Limb (tissue), 2 donors: Measurements from ENCODE around the gene CES4A.
"Not testable (repeated sequence)": the region's sequence is repeated elsewhere in the genome, so short reads cannot be mapped to it uniquely, and the experiment has no call there.

ENCODE experiments used
- DNase-seq, 2 donors: peaks; one replicate each; pipeline ENCODE4 v3.0.0-alpha.2; 2016; ENCODE audit errors: extremely low spot score in 2 of 2

Gene CES4A

DNA sequence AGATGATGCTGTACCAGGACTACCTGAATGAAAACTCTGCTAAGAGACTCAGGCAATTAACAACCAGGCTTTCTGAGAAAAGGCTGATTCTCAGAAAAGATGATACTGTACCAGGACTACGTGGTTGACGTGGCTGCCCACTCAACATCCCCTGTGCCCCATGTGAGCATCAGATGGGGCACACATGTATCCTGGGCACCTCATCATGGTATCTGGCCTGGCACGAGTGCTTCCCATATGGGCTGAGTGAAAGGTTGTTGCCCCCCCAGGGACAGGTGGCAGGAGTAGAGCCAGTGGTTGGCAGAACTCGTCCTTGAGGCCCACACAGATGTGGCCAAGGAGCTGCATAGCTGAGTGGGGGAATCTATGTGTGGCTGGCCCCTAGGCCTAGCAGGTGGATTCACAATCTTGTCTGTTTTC lies 3.5 kb upstream of the CES4A start:
- DNase-seq, result no peak

GRCh38 chr16:66986559-66986958 lies 1.8 kb upstream of the CES4A start:
- DNase-seq, result no peak

GRCh38 chr16:66991545-66992077 lies 3.2 kb downstream of the CES4A start:
- DNase-seq, result no peak

DNA sequence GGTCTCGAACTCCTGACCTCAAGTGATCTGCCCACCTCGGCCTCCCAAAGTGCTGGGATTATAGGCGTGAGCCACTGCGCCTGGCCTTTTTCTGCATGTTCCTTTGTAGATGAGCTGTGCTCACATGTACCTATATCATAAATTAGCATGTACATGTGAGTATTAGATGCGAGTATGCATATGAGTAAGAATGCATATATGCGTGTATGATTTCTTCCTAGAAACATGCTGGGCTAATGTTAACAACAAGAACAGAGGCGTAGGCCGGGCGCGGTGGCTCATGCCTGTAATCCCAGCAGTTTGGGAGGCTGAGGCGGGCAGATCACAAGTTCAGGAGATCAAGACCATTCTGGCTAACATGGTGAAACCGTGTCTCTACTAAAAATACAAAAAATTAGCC lies 5.2 kb downstream of the CES4A start:
- not testable (repeated sequence) for DNase-seq

DNA sequence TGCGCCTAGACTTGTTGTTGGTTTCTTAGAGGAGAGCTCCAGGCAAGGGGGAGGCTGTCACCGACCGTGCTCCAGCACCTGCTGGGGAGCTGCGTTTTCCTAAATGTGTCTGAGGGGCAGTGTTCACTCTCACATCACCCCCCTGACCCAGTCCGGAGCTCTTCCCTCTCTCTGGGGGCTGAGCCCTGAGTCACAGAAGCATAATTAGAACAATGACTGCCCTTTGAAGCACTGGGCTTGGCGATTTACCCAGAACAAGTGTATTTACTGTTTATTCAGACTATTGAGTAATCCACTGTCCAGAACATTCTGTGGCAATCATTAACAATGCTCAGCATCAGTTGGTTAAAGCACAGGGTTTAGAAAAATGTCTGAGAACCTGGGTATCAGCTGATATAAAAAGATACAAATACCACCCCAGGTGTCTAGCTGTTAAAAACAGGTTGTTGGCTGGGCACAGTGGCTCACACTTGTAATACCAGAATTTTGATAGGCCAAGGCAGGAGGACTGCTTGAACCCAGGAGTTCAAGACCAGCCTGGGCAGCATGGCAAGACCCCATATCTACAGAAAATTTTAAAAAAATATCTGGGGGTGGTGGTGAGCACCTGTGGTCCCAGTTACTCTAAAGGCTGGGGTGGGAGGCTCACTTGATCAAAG lies 8.1 kb downstream of the CES4A start:
- DNase-seq, result no peak

DNA sequence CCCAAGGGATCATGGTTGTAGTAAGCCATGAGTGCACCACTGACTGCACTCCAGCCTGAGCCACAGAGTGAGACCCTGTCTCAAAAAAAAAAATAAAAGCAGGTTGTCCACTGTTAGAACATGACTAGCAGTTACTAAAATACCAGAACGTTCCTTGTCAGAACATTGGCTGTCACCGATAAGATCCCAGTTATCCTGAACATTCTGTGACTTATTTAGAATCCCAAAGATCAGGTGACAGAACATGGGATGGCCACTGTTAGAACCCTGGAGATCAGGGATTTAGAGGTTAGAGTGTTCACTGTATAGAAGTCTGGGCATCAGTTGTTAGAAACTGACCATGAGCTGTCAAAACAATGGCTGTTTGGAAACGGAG lies 8.6 kb downstream of the CES4A start:
- no peak for DNase-seq

DNA sequence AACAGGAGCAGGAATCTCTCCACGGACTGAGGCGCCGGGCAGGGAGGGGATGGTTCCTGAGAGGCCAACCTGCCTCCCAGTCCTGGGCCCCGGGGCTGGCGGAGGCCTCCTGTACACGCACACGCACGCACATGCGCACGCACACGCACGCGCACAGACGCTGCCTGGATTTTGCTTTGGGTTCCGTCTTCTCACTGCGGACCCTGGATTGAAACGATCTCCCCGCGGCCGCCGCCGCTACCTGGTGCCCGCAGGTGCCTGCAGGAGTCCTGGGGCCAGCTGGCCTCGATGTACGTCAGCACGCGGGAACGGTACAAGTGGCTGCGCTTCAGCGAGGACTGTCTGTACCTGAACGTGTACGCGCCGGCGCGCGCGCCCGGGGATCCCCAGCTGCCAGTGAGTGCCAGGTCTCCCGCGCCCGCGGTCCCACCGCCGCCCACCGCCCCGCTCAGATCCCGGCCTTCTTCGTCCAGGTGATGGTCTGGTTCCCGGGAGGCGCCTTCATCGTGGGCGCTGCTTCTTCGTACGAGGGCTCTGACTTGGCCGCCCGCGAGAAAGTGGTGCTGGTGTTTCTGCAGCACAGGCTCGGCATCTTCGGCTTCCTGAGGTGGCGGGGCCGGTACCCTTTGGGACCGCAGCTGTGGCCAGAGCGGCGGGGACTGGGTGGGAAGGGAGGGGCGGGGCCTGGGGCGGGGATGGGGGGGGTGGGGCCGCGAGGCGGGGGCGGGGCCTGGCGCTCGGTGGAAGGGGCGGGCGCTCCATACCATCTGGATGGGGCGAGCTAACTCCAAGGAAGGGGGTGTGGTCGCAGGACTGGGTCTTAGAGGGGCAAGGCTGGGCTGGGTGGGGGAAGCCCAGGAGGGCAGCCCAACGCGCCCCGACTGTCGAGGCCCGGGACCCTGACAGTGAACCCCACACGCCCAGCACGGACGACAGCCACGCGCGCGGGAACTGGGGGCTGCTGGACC lies 12.3 kb downstream of the CES4A start:
- peak; percentile 34 to 80 for DNase-seq

GRCh38 chr16:67001726-67002125 lies 13.3 kb downstream of the CES4A start:
- no peak for DNase-seq

DNA sequence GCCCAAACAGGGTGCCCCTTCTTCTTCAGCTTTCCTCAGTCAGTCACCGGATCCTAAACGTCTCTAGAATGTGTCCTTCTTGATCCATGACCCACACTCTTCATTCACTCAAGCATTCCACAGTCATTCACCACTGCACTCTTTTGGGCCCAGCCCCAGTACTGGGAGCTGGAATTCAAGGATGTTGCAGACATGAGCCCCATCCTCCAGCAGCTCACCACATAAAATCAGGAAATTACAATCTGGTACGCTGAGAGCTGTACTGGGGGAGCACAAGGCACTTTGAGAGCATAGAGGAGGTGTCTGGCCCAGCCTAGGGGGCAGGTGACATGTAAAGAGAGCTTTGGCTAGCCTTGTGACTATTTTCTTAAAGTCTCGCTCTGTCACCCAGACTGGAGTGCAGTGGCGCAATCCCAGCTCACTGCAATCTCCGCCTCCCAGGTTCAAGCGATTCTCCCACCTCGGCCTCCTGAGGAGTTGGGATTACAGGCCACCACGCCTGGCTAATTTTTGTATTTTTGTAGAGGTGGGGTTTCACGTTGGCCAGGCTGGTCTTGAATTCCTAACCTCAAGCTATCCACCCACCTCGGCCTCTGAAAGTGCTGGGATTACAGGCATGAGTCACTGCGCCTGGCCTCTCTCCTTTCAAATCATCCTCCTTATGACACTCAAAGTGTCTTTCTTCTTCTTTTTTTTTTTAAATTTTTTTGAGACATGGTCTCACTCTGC lies 18.7 kb downstream of the CES4A start:
- DNase-seq, result no peak

DNA sequence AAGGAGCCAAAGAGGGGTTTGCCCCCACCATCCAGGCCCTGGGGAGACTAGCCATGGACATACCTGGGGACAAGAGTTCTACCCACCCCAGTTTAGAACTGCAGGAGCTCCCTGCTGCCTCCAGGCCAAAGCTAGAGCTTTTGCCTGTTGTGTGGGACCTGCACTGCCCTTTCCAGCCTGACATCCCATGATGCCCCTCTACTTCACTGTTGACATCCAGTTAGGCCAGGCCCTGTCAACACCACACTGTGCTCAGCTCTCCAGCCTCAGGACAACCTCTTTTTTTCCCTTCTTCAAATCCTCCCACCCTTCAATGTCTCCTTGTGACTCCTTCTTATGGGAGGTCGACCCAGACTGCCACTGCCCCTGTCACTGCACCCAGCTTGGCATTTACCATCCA lies 20.8 kb downstream of the CES4A start:
- DNase-seq, result no peak

- no peak for DNase-seq
Measured at GRCh38 chr16:67011274-67011673, 22.9 kb downstream of the CES4A start.

GRCh38 chr16:67013233-67013822 lies 24.9 kb downstream of the CES4A start:
- peak; percentile 43 to 67 for DNase-seq

- peak; percentile 76 to 92 for DNase-seq
Measured at GRCh38 chr16:67013823-67014633, 25.6 kb downstream of the CES4A start.

DNA sequence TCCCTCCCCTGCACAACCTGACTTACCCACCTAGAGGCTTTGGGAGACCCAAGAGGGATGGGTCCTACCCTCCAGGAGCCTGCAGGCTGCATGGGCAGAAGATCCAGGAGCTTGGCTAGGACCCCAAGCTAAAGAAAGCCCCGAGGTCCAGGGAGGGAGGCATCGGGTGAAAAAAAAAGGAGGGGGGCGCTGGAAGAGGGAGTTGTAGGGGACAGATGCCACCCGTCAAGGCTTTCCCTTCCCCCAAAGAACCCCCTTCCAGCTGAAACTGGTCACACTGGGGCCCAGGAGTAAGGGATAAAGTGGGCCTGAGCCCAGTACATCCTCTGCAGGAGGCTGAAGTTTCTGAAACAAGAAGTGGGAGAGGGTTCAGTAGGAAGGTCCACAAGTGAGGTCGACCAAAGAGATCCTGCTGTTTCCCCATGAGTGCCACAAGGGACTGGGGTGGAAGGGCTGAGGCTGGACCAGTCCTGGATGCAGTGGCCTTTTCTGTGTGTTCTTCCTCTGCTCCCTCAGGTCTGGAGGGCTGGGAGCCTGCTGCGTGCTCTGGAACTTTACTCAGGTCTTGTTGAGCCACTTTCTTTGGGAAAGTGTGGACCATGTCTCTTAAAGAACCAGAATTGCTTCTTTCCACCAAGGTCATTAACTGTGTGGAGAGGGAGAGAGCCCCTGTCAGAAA lies 26.4 kb downstream of the CES4A start:
- DNase-seq, result no peak

GRCh38 chr16:67015313-67015731 lies 26.9 kb downstream of the CES4A start:
- DNase-seq, result no peak

DNA sequence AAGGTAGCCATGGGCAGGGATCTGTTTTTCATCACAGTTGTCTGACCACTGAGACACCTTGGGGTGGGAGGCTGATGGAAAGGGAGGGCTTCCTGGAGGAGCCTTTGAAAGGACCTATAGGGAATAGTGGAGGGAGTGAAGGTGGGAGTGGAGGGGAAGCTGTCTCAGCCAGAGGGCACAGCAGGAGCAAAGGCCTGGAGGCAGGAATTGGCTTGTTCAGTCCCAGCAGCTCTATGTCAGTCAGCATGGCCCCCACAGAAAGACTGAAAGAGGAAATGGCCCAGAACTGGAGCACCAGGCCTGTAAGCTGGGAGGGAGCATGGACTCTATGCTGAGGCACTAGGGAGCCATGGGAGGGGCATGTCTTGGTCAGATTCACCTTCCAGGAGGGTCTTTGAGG lies 27.8 kb downstream of the CES4A start:
- DNase-seq, result no peak

DNA sequence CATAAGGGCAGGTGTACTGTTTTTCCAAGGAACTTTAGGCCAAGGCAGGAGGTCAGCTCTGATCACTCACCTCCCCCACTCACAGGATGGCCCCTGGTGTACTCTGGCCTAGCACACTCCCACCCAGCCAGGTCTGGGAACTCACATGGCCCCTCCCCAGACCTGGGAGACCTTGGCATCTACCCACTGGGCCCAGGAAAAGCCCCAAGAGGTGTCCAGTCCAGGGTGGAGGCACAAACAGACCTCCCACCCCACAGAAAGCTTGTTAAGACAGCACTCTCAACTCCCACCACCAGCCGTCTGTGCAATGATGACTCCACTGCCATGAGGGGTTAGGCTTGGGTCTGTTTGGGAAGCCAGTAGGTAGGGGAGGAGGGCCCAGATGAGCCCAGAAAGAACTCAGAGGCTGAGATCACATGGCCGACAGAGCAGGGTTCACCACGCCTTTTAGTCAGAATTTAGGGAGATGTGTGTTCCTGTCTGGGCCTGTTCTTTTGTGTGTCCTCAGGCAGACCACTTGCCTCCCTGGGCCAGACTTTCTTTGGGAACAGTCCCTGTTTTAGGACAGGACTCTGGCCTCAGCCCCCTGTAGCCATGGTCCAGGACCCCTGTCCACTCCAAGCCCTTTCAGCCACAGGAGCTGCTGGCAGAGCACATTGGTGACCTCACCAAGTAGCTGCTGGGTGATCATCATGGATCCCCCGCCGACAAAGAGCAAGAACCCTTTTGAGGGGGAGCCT lies 28.5 kb downstream of the CES4A start:
- no peak for DNase-seq

- no peak for DNase-seq
Measured at GRCh38 chr16:67017421-67017750, 29.0 kb downstream of the CES4A start.

DNA sequence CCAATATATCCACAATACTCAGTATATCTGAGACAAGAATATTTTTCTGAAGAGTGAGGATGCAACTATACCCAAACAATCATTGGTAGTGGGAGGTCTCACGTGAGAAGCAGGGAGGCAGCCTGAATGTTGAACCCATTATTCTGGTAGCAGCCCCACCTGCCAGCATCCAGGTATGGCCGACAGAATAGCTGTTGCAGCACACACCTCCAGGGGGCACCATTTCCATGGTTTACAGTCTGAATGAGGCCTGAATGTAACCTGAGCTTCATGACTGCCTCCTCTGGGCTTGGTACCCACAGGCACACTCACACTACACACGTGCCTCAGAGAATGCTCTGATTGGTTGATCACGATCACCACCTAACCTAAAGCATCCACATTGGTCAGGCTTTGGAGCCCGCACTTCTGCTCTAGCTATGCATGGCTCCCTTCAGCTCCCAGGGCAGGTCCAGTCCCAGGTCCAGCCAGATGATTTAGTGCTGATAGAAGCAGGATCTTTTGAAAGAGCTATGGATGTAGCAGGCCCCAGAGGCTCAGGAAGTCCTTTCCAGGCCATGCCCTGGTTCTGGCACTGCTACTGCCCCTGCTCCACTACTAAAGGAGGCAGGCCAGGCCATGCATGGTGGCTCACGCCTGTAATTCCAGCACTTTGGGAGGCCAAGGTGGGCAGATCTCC lies 29.6 kb downstream of the CES4A start:
- peak; percentile 63 to 79 for DNase-seq
